Measurements from ENCODE around the gene VPS4B. TPM values are rescaled to one million over a fixed set of nuclear protein-coding genes. Genes with fewer than 3 reads are reported as not detected.

Gene VPS4B
- total and polyA plus RNA-seq, 2 of the 8 experiments (the other 6 are each of a cell fraction or from before 2014, with no cell fraction given) = 7.2 to 45.3 TPM

GRCh38 chr18:63374540-63374939 lies 47.7 kb downstream of the VPS4B start (continued):
- TF ChIP-seq BACH1 (IDR thresholded peaks at IDR 0.05; ENCODE audit: low read length) = no peak
- no peak for TF ChIP-seq SP4 (IDR thresholded peaks at IDR 0.05; ENCODE audit: low read length)

All from H1 (cell line).